ENCODE data around the gene RASL10B. TPM values are rescaled to one million over a fixed set of nuclear protein-coding genes. Genes with fewer than 3 reads are reported as not detected.

RASL10B gene, protein sequence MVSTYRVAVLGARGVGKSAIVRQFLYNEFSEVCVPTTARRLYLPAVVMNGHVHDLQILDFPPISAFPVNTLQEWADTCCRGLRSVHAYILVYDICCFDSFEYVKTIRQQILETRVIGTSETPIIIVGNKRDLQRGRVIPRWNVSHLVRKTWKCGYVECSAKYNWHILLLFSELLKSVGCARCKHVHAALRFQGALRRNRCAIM
- polyA plus RNA-seq = 0.66 and 1.7 TPM in 2 replicates

GRCh38 chr17:35731239-35731916 lies at the start of gene RASL10B:
RASL10B (plus strand) TSS chr17:35731639; CDS start chr17:35735185, 3,546 bp downstream.

DNA sequence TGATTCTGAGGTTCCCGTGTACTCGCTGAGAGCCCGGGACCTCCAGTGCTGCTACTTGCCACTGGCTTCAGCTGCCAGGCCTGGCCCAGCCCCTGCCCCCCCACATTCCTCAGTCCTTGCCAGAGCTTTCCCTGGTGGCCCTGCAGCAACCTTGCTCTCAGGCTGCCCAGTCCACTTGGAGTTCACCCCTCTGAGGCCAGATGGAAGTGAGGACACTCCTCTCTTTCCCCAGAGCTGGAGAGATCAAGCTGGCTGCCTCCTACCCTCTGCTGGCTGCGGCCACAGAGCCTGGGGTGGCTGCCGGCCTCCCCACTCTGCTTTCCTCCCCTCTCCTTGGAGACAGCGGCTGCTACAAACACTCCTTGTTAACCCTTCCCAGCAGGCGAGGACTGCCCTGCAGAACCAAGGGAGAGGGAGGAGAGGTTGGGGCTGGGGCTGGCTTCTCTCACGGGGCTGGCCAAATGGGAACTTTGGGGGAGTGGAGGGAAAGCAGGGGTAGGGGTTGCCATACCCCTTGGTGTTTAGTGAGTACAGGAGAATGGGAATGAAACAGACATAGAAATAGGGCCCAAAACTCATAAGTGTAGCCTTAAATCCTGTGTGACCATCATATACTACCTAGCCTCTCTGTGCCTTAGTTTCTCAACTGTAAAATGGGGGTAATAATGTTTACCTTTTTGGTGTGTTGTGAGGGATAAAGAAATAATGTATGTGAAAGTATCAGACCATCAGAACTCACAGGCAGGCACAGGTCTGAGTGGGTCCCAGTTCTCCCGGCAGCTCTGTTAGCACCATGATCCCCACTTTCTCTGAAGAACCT lies 21.7 kb downstream of the RASL10B start, which contains the start of gene GAS2L2:
TSS of gene GAS2L2 (minus strand) at position 295 of the 820 bp plus-strand sequence. CDS start 389 bp downstream, outside the sequence.

DNA sequence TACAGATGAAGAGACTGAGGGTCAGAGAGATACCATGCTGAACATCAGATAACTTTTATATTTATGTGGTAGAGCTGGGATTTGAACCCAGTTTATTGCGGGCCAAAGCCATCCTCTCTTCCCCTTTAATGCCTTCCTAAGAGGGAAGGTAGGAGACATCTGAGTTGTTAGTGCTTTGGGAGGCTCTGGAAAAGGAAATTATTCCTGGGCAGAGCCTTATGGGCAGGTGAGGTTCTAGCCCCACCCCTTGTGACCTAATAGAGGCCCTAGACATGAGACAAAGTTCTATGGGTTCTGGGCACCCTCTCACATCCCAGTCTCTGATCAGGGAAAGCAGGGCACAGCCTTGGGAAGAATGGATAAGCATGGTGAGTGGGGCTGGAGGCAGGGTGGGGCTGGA lies 29.1 kb downstream of the RASL10B start, which contains the start of gene C17orf50:
TSS of gene C17orf50 (plus strand) at position 301 of the 400 bp plus-strand sequence. CDS start at position 356, 55 bp downstream.

Other genes with a start within 250 kb of the RASL10B start
- gene SLFN12L, start 194.0 kb upstream of the RASL10B start, polyA plus RNA-seq = not detected in 2 replicates
- not detected in 2 replicates for gene SLFN14, start 170.8 kb upstream of the RASL10B start, polyA plus RNA-seq
- 9.9 and 11.2 TPM in 2 replicates for gene PEX12, start 153.1 kb upstream of the RASL10B start, polyA plus RNA-seq
- 269 and 348 TPM in 2 replicates for gene AP2B1, start 144.3 kb upstream of the RASL10B start, polyA plus RNA-seq
- not detected in 2 replicates for gene GAS2L2, start 21.6 kb downstream of the RASL10B start, polyA plus RNA-seq
- not detected in 2 replicates for gene C17orf50, start 29.2 kb downstream of the RASL10B start, polyA plus RNA-seq
- gene MMP28, start 64.0 kb downstream of the RASL10B start, polyA plus RNA-seq = 0.66 and 2.0 TPM in 2 replicates
- 11.4 and 35.2 TPM in 2 replicates for gene TAF15, start 77.8 kb downstream of the RASL10B start, polyA plus RNA-seq
- not detected in 2 replicates for gene HEATR9, start 137.3 kb downstream of the RASL10B start, polyA plus RNA-seq
- not detected in 2 replicates for gene CCL5, start 148.7 kb downstream of the RASL10B start, polyA plus RNA-seq
- 3.4 TPM in 1 of 2 replicates, not detected in the other for gene RDM1, start 199.1 kb downstream of the RASL10B start, polyA plus RNA-seq
- gene LYZL6, start 212.1 kb downstream of the RASL10B start, polyA plus RNA-seq = not detected in 2 replicates
- gene CCL16, start 249.9 kb downstream of the RASL10B start, polyA plus RNA-seq = not detected in 2 replicates

Measured in Purkinje cell (primary cell).